CD4-positive, alpha-beta T cell (primary cell): Measurements from ENCODE around the gene PRND. TPM values are rescaled to one million over a fixed set of nuclear protein-coding genes. Genes with fewer than 3 reads are reported as not detected.
A peak's percentile ranks its signal among the peaks of the same experiment; 100 is the strongest.

Source experiments
- ATAC-seq: fragments of 200-7000 bp; cut with Tn5 transposase; one replicate; pipeline ENCODE4 v1.10.0; 2022; ENCODE audit warnings: mild to moderate bottlenecking; ENCODE audit not compliant: poor library complexity
- CTCF ChIA-PET: fragments of 350-600 bp; sonication (Branson Sonifier 250); formaldehyde crosslinking; loops from one replicate; lab custom pipeline; 2021; ENCODE audit warnings: antibody characterized with exemption, inconsistent platforms; lab: Charles Lee
- POLR2A ChIA-PET: fragments of 350-600 bp; sonication (Branson Sonifier 250); formaldehyde crosslinking; loops from one replicate; lab custom pipeline; 2021; ENCODE audit warnings: antibody characterized with exemption, inconsistent platforms; lab: Charles Lee
- DNase-seq, 14 experiments: peaks; one replicate each; pipeline ENCODE4 v3.0.0-alpha.2; 2013 to 2020; ENCODE audit warnings: mixed read lengths in 2 of 14
- H3K27ac ChIP-seq, 2 donors: one replicate each; pipeline versions ENCODE4 v1.5.1 to v1.7.0; 2013; ENCODE audit warnings: low read length in 2 of 2, low read depth in 1 of 2, mild to moderate bottlenecking in 1 of 2
- H3K27me3 ChIP-seq, 2 experiments: 1 replicate in 1 of 2; 2 replicates in 1 of 2; pipeline versions ENCODE4 v1.6.1 to v1.7.0; 2013; ENCODE audit warnings: low read length in 2 of 2, control low read depth in 1 of 2, mild to moderate bottlenecking in 1 of 2, moderate library complexity in 1 of 2; ENCODE audit not compliant: insufficient read depth in 2 of 2, control insufficient read depth in 1 of 2
- H3K36me3 ChIP-seq: one replicate; pipeline ENCODE4 v1.6.1; 2013; ENCODE audit warnings: low read length, control low read depth; ENCODE audit not compliant: insufficient read depth
- H3K4me1 ChIP-seq: one replicate; pipeline ENCODE4 v1.6.1; 2013; ENCODE audit warnings: low read length, control low read depth; ENCODE audit not compliant: insufficient read depth
- H3K4me3 ChIP-seq: one replicate; pipeline ENCODE4 v1.5.1; 2013; ENCODE audit warnings: mild to moderate bottlenecking, low read length, moderate library complexity
- H3K9me3 ChIP-seq, 2 experiments: 1 replicate in 1 of 2; 2 replicates in 1 of 2; pipeline versions ENCODE4 v1.6.1 to v1.7.0; 2013; ENCODE audit warnings: low read length in 2 of 2, mild to moderate bottlenecking in 2 of 2, control low read depth in 1 of 2, moderate library complexity in 1 of 2; ENCODE audit not compliant: control insufficient read depth in 1 of 2, insufficient read depth in 1 of 2
- H3K27ac Mint-ChIP-seq: one replicate; pipeline ENCODE4 v1.8.0; 2020; ENCODE audit warnings: mixed read lengths
- H3K27me3 Mint-ChIP-seq: one replicate; pipeline ENCODE4 v1.8.0; 2021; ENCODE audit warnings: mixed read lengths
- H3K36me3 Mint-ChIP-seq: one replicate; pipeline ENCODE4 v1.8.0; 2021; ENCODE audit warnings: low read depth, mixed read lengths
- H3K4me1 Mint-ChIP-seq: one replicate; pipeline ENCODE4 v1.8.0; 2021; ENCODE audit warnings: low read depth, mixed read lengths
- H3K4me3 Mint-ChIP-seq: one replicate; pipeline ENCODE4 v1.8.0; 2020; ENCODE audit warnings: mild to moderate bottlenecking, mixed read lengths
- H3K9me3 Mint-ChIP-seq: one replicate; pipeline ENCODE4 v1.8.0; 2020; ENCODE audit warnings: mixed read lengths
- intact Hi-C, 2 experiments: fragments of 100-400 bp; cut with DNase I in 1 of 2; cut with micrococcal nuclease in 1 of 2; formaldehyde crosslinking; loops; one replicate each; pipeline versions ENCODE4 v1.15.1 to v1.9.0; 2023 to 2025; cut with DNase I, micrococcal nuclease
- polyA plus RNA-seq, 2 donors: library from polyadenylated mRNA; unstranded; fragments of 120-200 nt; gene quantifications; one replicate each; pipeline ENCODE4 v1.2.1, GENCODE V29; 2013
- total RNA-seq, 174 experiments: library from RNA in 2 of 174; stranded (reverse) in 2 of 174; gene quantifications; one replicate each; pipeline ENCODE4 v1.2.3 and lab custom pipeline; 2021 to 2026
- TF ChIP-seq, protein P1 (sequence below): fragments of 200-600 bp; IDR thresholded peaks from one replicate; pipeline ENCODE4 v1.8.0; 2022; ENCODE audit warnings: antibody characterized with exemption, mild to moderate bottlenecking

PRND gene, protein sequence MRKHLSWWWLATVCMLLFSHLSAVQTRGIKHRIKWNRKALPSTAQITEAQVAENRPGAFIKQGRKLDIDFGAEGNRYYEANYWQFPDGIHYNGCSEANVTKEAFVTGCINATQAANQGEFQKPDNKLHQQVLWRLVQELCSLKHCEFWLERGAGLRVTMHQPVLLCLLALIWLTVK
- total RNA-seq = not detected
- not detected for polyA plus RNA-seq (2013, experiment 1 of 2)
- 0.83 TPM for polyA plus RNA-seq (2013, experiment 2 of 2)
- 0 to 0.24 (median 0) reads per million in 172 experiments for total RNA-seq (lab: John Stamatoyannopoulos, UW)

DNA sequence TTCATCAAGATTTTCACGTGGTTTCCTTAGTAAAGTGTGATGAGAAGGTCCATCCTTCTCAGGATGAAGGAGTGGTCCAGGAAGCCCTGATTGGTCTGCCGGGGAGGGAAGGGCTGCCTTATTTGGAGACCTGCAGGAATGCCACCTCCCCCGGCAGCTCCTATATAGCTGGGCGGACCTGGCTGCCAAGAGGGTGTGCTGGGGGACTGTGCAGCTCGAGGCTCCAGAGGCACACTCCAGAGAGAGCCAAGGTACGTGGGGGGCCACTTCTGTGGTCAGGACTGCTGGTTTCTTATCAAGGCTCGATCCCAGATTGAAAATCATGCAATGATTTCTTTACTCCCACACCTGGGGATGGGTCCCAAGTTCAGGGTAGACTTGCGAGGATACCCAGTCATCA is at the start of gene PRND:
TSS of gene PRND (plus strand) at position 191 of the 400 bp plus-strand sequence. CDS start 2,643 bp downstream, outside the sequence.
- Mint-ChIP-seq H3K9me3 (no peaks in the 10 kb centered on the region), H3K36me3 (no peaks in the 10 kb centered on the region), H3K4me3 (no peak within 1 kb of the TSS), H3K4me1 (peaks cover 17% of the 10 kb centered on the region), H3K27me3 (no peaks in the 10 kb centered on the region), H3K27ac (peak within 1 kb of the TSS; percentile 50)
- ChIA-PET POLR2A (no interaction called here), CTCF (interaction anchor here (2.3 kb wide), 1 partner anchor 108 kb away, joined by 7 read pairs; no protein-coding TSS in a partner anchor)
- no peaks in the 10 kb centered on the region for H3K36me3 ChIP-seq
- DNase-seq = no peak
- peaks cover 10% of the 10 kb centered on the region for H3K4me1 ChIP-seq
- no peak within 1 kb of the TSS for H3K4me3 ChIP-seq
- no peak for ATAC-seq
- H3K9me3 ChIP-seq = no peaks in the 10 kb centered on the region
- intact Hi-C loops = loop anchor here in 1 of 2 experiments (5.0 kb wide), 1 partner anchor 614 kb away; no protein-coding TSS in a partner anchor
- no peak within 1 kb of the TSS for H3K27ac ChIP-seq
- H3K27me3 ChIP-seq = no peaks in the 10 kb centered on the region
- TF ChIP-seq, protein P1, sequence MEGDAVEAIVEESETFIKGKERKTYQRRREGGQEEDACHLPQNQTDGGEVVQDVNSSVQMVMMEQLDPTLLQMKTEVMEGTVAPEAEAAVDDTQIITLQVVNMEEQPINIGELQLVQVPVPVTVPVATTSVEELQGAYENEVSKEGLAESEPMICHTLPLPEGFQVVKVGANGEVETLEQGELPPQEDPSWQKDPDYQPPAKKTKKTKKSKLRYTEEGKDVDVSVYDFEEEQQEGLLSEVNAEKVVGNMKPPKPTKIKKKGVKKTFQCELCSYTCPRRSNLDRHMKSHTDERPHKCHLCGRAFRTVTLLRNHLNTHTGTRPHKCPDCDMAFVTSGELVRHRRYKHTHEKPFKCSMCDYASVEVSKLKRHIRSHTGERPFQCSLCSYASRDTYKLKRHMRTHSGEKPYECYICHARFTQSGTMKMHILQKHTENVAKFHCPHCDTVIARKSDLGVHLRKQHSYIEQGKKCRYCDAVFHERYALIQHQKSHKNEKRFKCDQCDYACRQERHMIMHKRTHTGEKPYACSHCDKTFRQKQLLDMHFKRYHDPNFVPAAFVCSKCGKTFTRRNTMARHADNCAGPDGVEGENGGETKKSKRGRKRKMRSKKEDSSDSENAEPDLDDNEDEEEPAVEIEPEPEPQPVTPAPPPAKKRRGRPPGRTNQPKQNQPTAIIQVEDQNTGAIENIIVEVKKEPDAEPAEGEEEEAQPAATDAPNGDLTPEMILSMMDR = no peak

DNA sequence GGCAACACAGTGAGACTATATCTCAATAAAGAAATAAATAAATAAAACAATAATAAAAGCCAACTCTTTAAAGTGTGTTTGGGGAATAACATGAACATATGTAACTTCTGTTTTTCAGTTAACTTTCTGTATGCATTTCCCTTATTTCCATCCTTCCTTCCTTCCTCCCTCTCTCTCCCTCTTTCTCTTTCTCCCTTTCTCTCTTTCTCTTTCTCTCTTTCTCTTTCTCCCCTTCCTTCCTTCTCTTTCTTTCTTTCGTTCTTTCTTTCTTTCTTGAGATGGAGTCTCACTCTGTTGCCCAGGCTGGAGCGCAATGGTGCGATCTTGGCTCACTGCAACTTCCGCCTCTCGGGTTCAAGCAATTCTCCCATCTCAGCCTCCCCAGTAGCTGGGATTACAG is 48.8 kb upstream of the PRND start:
- H3K4me1 Mint-ChIP-seq = no peaks in the 10 kb centered on the region
- H3K27me3 Mint-ChIP-seq = peaks cover 6% of the 10 kb centered on the region
- TF ChIP-seq, protein P1 = no peak
- no peaks in the 10 kb centered on the region for H3K36me3 Mint-ChIP-seq
- ChIA-PET CTCF (no interaction called here), POLR2A (interaction anchor here (0.6 kb wide), 1 partner anchor 1358 kb away, joined by 4 read pairs; no protein-coding TSS in a partner anchor)
- intact Hi-C loops = no loop called here
- no peaks in the 10 kb centered on the region for H3K9me3 Mint-ChIP-seq
- DNase-seq (no peak), ATAC-seq (no peak)
- H3K9me3 ChIP-seq = no peaks in the 10 kb centered on the region
- H3K36me3 ChIP-seq = no peaks in the 10 kb centered on the region
- no peak overlapping the region for H3K4me3 Mint-ChIP-seq
- no peaks in the 10 kb centered on the region for H3K27me3 ChIP-seq
- H3K27ac Mint-ChIP-seq = no peak overlapping the region
- H3K27ac ChIP-seq = no peak overlapping the region
- no peaks in the 10 kb centered on the region for H3K4me1 ChIP-seq
- H3K4me3 ChIP-seq = no peak overlapping the region

DNA sequence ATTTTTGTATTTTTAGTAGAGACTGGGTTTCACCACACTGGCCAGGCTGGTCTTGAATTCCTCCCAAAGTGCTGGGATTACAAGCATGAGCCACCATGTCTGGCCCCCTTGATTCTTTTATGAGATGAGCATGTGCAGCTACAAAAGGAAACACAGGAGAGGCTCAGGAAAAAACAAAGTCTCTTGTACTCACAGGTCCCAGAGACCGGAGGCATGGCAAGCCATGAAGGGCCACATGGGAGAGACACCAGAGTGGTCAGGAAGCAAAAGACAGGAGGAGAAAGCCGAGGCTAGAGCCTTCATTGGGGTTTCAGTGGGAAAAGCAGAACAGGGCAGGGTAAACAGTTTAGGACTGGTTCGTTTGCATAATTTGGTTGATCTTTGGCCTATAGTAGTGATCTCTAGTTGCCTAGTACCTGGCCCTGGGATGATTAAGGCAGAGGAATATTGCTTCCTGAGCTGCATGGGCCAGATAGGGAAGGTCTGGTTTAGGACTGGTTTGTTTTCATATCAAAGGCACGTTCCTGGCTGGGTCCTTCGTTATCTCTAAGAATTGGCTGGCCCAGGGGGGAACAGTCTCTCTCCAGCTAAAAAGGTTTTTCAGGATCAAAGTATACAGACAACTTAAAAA is 48.2 kb upstream of the PRND start:
- H3K4me1 Mint-ChIP-seq = no peaks in the 10 kb centered on the region
- H3K36me3 Mint-ChIP-seq = no peaks in the 10 kb centered on the region
- Histone ChIP-seq H3K27me3 (no peaks in the 10 kb centered on the region), H3K27ac (no peak overlapping the region), H3K4me1 (no peaks in the 10 kb centered on the region), H3K9me3 (no peaks in the 10 kb centered on the region), H3K36me3 (no peaks in the 10 kb centered on the region), H3K4me3 (no peak overlapping the region)
- ChIA-PET CTCF (interaction anchor here (0.5 kb wide), 1 partner anchor 973 kb away, joined by 4 read pairs; no protein-coding TSS in a partner anchor), POLR2A (interaction anchor here (0.6 kb wide), 1 partner anchor 1357 kb away, joined by 4 read pairs; no protein-coding TSS in a partner anchor)
- H3K9me3 Mint-ChIP-seq = no peaks in the 10 kb centered on the region
- H3K4me3 Mint-ChIP-seq = no peak overlapping the region
- DNase-seq (no peak), ATAC-seq (no peak)
- TF ChIP-seq, protein P1 = no peak
- intact Hi-C loops = no loop called here
- peaks cover 6% of the 10 kb centered on the region for H3K27me3 Mint-ChIP-seq
- H3K27ac Mint-ChIP-seq = no peak overlapping the region
